HepG2 (cell line): ENCODE measurements around the gene NOXO1. TPM values are rescaled to one million over a fixed set of nuclear protein-coding genes. Genes with fewer than 3 reads are reported as not detected.
A peak's percentile ranks its signal among the peaks of the same experiment; 100 is the strongest.

Source experiments
- AFF4 ChIP-seq: sonication (generic); formaldehyde crosslinking; IDR thresholded peaks from 2 replicates; pipeline ENCODE4 v1.4.0; 2020; ENCODE audit warnings: missing genetic modification reagents
- AHR ChIP-seq: IDR thresholded peaks from 2 replicates; pipeline ENCODE4 v1.6.1; 2018; ENCODE audit warnings: missing genetic modification reagents, missing compliant biosample characterization
- CREB1 ChIP-seq, 2 experiments: fragments of 450-650 bp in 1 of 2; IDR thresholded peaks; 2 replicates each; pipeline ENCODE4 v1.6.1; 2016 to 2017; ENCODE audit warnings: control low read depth in 1 of 2, mild to moderate bottlenecking in 1 of 2, missing compliant biosample characterization in 1 of 2, missing genetic modification characterization in 1 of 2
- FOXK2 ChIP-seq: fragments of 450-650 bp; IDR thresholded peaks from 2 replicates; pipeline ENCODE4 v1.6.1; 2016
- KDM6A ChIP-seq: IDR thresholded peaks from 2 replicates; pipeline ENCODE4 v1.6.1; 2016; ENCODE audit warnings: low read depth
- MNT ChIP-seq: fragments of 450-650 bp; IDR thresholded peaks from 2 replicates; pipeline ENCODE4 v1.6.1; 2016
- NCOA1 ChIP-seq: sonication (generic); formaldehyde crosslinking; IDR thresholded peaks from 2 replicates; pipeline ENCODE4 v1.9.0; 2021; ENCODE audit warnings: missing genetic modification reagents
- RBM22 ChIP-seq: fragments of 200-400 bp; formaldehyde crosslinking; optimal IDR thresholded peaks from 2 replicates; pipeline ENCODE3; 2017; ENCODE audit warnings: mild to moderate bottlenecking, low read length, moderate library complexity
- SIX1 ChIP-seq: sonication (generic); formaldehyde crosslinking; IDR thresholded peaks from 2 replicates; pipeline ENCODE4 v1.4.0; 2020; ENCODE audit warnings: missing genetic modification reagents, borderline replicate concordance
- XRCC5 ChIP-seq: fragments of 200-400 bp; formaldehyde crosslinking; optimal IDR thresholded peaks from 2 replicates; pipeline ENCODE3; 2017; ENCODE audit warnings: mild to moderate bottlenecking, low read length
- ZNF264 ChIP-seq: sonication (generic); formaldehyde crosslinking; IDR thresholded peaks from 2 replicates; pipeline ENCODE4 v1.4.0; 2020; ENCODE audit warnings: missing genetic modification reagents
- ZNF318 ChIP-seq: sonication (generic); formaldehyde crosslinking; IDR thresholded peaks from 2 replicates; pipeline ENCODE4 v1.4.0; 2020; ENCODE audit warnings: mild to moderate bottlenecking, missing genetic modification reagents
- polyA plus RNA-seq, 8 experiments: library from polyadenylated mRNA; depleted of rRNA in 3 of 8; stranded (reverse) in 7 of 8; unstranded in 1 of 8; fragments of >200 nt; fragmentation: Illumina TruSeq in 4 of 8; extraction: Trizol in 4 of 8; gene quantifications; 2 replicates each; pipeline versions ENCODE4 v1.2.1 to v1.2.3, GENCODE V29; 2011 to 2016; ENCODE audit warnings: low read depth in 4 of 8, missing spikeins in 1 of 8, mixed read lengths in 1 of 8; ENCODE audit not compliant: insufficient read depth in 1 of 8
- total RNA-seq, 5 experiments: library from RNA; depleted of rRNA; stranded (reverse); fragments of >200 nt; fragmentation: Illumina TruSeq; extraction: Trizol; gene quantifications; 2 replicates each; pipeline ENCODE4 v1.2.3, GENCODE V29; 2016; ENCODE audit warnings: low read depth in 1 of 5
- TF ChIP-seq, protein P1 (sequence below): sonication (generic); formaldehyde crosslinking; IDR thresholded peaks from 2 replicates; pipeline ENCODE4 v1.5.0; 2020; ENCODE audit warnings: mild to moderate bottlenecking, missing genetic modification reagents, borderline replicate concordance

NOXO1 gene
- total and polyA plus RNA-seq, 2 of the 13 experiments (the other 11 are each of a cell fraction or from before 2014, with no cell fraction given) = 0.69 to 1.4 TPM

- TF ChIP-seq ZNF318 (CRISPR knock-in tag) (peak; percentile 69; the same call in 1 of the 2 replicates), ZNF264 (CRISPR knock-in tag) (no peak), FOXK2 (no peak), MNT (no peak), CREB1 (IDR thresholded peaks at IDR 0.05) (no peak; the same call in 1 of the 2 replicates), CREB1 (CRISPR knock-in tag; IDR thresholded peaks at IDR 0.05) (no peak), KDM6A (CRISPR knock-in tag) (no peak), RBM22 (no peak), XRCC5 (peak; percentile 84), SIX1 (CRISPR knock-in tag) (no peak), AHR (CRISPR knock-in tag) (peak; percentile 84; the same call in 1 of the 2 replicates), AFF4 (CRISPR knock-in tag) (no peak), NCOA1 (CRISPR knock-in tag) (no peak)
- TF ChIP-seq, protein P1, sequence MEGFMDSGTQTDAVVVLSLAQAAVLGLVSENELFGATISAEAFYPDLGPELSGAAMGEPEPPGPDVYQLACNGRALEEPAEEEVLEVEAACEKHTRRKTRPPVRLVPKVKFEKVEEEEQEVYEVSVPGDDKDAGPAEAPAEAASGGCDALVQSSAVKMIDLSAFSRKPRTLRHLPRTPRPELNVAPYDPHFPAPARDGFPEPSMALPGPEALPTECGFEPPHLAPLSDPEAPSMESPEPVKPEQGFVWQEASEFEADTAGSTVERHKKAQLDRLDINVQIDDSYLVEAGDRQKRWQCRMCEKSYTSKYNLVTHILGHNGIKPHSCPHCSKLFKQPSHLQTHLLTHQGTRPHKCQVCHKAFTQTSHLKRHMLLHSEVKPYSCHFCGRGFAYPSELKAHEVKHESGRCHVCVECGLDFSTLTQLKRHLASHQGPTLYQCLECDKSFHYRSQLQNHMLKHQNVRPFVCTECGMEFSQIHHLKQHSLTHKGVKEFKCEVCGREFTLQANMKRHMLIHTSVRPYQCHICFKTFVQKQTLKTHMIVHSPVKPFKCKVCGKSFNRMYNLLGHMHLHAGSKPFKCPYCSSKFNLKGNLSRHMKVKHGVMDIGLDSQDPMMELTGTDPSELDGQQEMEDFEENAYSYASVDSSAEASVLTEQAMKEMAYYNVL (CRISPR knock-in tag) = no peak
Measured at GRCh38 chr16:1929578-1930337, 51.5 kb downstream of the NOXO1 start (continued).
